Calu3 (cell line): Measurements from ENCODE around the gene FAM222A. TPM values are rescaled to one million over a fixed set of nuclear protein-coding genes. Genes with fewer than 3 reads are reported as not detected.

Experiments used
- BruUV-seq: library from RNA; stranded (reverse); fragments of 400-500 nt; replicated peaks from 2 replicates; lab custom pipeline; 2021; lab: Mats Ljungman, UMichigan
- CTCF ChIA-PET: fragments of 300-600 bp; sonication (Branson Sonifier 250); formaldehyde crosslinking; loops from one replicate; lab custom pipeline; 2022; ENCODE audit warnings: antibody characterized with exemption; lab: Charles Lee
- DNase-seq: peaks from one replicate; pipeline ENCODE4 v3.0.0; 2022
- H3K27ac Mint-ChIP-seq: one replicate; pipeline ENCODE4 v1.8.0; 2022; ENCODE audit warnings: mixed read lengths; ENCODE audit not compliant: unreplicated experiment
- H3K27me3 Mint-ChIP-seq: one replicate; pipeline ENCODE4 v1.8.0; 2022; ENCODE audit warnings: mixed read lengths; ENCODE audit not compliant: unreplicated experiment
- H3K36me3 Mint-ChIP-seq: one replicate; pipeline ENCODE4 v1.8.0; 2022; ENCODE audit warnings: mild to moderate bottlenecking, moderate library complexity, mixed read lengths; ENCODE audit not compliant: insufficient read depth, unreplicated experiment
- H3K4me1 Mint-ChIP-seq: one replicate; pipeline ENCODE4 v1.8.0; 2022; ENCODE audit warnings: mild to moderate bottlenecking, low read depth, mixed read lengths; ENCODE audit not compliant: unreplicated experiment
- H3K4me3 Mint-ChIP-seq: one replicate; pipeline ENCODE4 v1.8.0; 2022; ENCODE audit warnings: mild to moderate bottlenecking, low read depth, moderate library complexity, mixed read lengths; ENCODE audit not compliant: unreplicated experiment
- H3K9me3 Mint-ChIP-seq: one replicate; pipeline ENCODE4 v1.8.0; 2022; ENCODE audit warnings: low read depth, mixed read lengths; ENCODE audit not compliant: unreplicated experiment
- CTCF ChIP-seq: fragments of 200-600 bp; IDR thresholded peaks from one replicate; pipeline ENCODE4 v1.8.0; 2022; ENCODE audit warnings: antibody characterized with exemption; ENCODE audit not compliant: unreplicated experiment
- intact Hi-C: fragments of 100-400 bp; cut with micrococcal nuclease; formaldehyde crosslinking; loops from one replicate; pipeline ENCODE4 v1.10.0; 2022; ENCODE audit not compliant: unreplicated experiment
- total RNA-seq: library from RNA; stranded (reverse); gene quantifications from 2 replicates; pipeline ENCODE4 v1.2.3, GENCODE V29; 2022

The FAM222A gene
- total RNA-seq, 1 experiment from 2014 or later = 2.4 TPM

- Mint-ChIP-seq H3K4me3 (no peak overlapping the region), H3K27ac (no peak overlapping the region), H3K4me1 (no peaks in the 10 kb centered on the region), H3K27me3 (peaks cover 24% of the 10 kb centered on the region), H3K36me3 (no peaks in the 10 kb centered on the region), H3K9me3 (no peaks in the 10 kb centered on the region)
- intact Hi-C loops = no loop called here
- BruUV-seq = no TSS peak
- CTCF ChIA-PET = no interaction called here
- TF ChIP-seq CTCF = no peak
- no peak for DNase-seq
These were observed 36.3 kb upstream of the FAM222A start for GRCh38 chr12:109677279-109677691.

DNA sequence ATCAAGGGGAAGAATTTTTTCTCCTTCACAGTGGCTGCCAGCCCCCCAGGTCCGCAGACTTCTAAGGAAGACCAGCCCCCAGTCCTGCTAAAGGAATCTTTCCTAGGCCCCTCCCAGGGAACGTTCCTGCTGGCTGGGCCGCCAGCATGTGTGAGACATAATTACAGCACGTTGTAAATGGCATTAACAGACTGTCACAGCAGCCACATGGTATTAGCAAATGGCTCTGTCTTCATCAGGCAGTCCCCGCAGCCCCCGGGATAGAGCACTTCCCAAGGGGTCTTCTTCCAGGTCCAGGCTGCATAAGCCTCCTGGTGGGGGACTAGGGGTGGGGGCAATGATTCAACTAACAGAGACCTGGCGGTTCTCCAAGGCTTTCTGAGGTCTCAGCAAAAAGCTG, 34.9 kb upstream of the FAM222A start:
- intact Hi-C loops = no loop called here
- Mint-ChIP-seq H3K4me1 (no peaks in the 10 kb centered on the region), H3K9me3 (no peaks in the 10 kb centered on the region), H3K4me3 (no peak overlapping the region), H3K27me3 (peaks cover 30% of the 10 kb centered on the region), H3K27ac (no peak overlapping the region), H3K36me3 (no peaks in the 10 kb centered on the region)
- no peak for TF ChIP-seq CTCF
- BruUV-seq = no TSS peak
- CTCF ChIA-PET = no interaction called here
- no peak for DNase-seq

GRCh38 chr12:109679501-109680263, 33.9 kb upstream of the FAM222A start:
- CTCF ChIA-PET = no interaction called here
- no TSS peak for BruUV-seq
- intact Hi-C loops = no loop called here

GRCh38 chr12:109680264-109681005, 33.2 kb upstream of the FAM222A start:
- BruUV-seq = no TSS peak

More at GRCh38 chr12:109679501-109680263, 33.9 kb upstream of the FAM222A start:
- Mint-ChIP-seq H3K27ac (no peak overlapping the region), H3K27me3 (peaks cover 30% of the 10 kb centered on the region), H3K9me3 (no peaks in the 10 kb centered on the region), H3K4me3 (no peak overlapping the region), H3K36me3 (no peaks in the 10 kb centered on the region), H3K4me1 (no peaks in the 10 kb centered on the region)
- no peak for DNase-seq
- TF ChIP-seq CTCF = no peak

More at GRCh38 chr12:109680264-109681005, 33.2 kb upstream of the FAM222A start:
- intact Hi-C loops = no loop called here
- H3K4me1 Mint-ChIP-seq = no peaks in the 10 kb centered on the region
- DNase-seq = no peak
- H3K9me3 Mint-ChIP-seq = no peaks in the 10 kb centered on the region
- CTCF ChIA-PET = no interaction called here
- H3K36me3 Mint-ChIP-seq = no peaks in the 10 kb centered on the region
- no peak overlapping the region for H3K27ac Mint-ChIP-seq
- TF ChIP-seq CTCF = no peak
- H3K27me3 Mint-ChIP-seq = peaks cover 30% of the 10 kb centered on the region
- H3K4me3 Mint-ChIP-seq = no peak overlapping the region
